ENCODE results near the gene WLS. TPM values are rescaled to one million over a fixed set of nuclear protein-coding genes. Genes with fewer than 3 reads are reported as not detected.

The WLS gene
- total and polyA plus RNA-seq, 2 experiments from 2014 or later = 0.87 to 1.2 TPM

GRCh38 chr1:68234094-68234493 is 1.8 kb upstream of the WLS start:
- no peak overlapping the region for H3K4me3 ChIP-seq
- peaks cover 87% of the 10 kb centered on the region for H3K27me3 Mint-ChIP-seq (ENCODE audit: insufficient read depth, low read depth, poor library complexity)
- H4K20me1 ChIP-seq (replicated peaks; ENCODE audit: insufficient read depth) = no peaks in the 10 kb centered on the region; the same call in 1 of the 2 replicates
- DNase-seq (ENCODE audit: low spot score) (no peak), ATAC-seq (no peak)
- no peaks in the 10 kb centered on the region for H3K79me2 ChIP-seq (replicated peaks; ENCODE audit: insufficient read depth)
- H3K9me2 ChIP-seq (ENCODE audit: insufficient read depth) = no peaks in the 10 kb centered on the region
- H3K4me1 Mint-ChIP-seq = peaks cover 27% of the 10 kb centered on the region
- H3K4me1 ChIP-seq (ENCODE audit: insufficient read depth) = peaks cover 17% of the 10 kb centered on the region
- no peak overlapping the region for H3K4me3 Mint-ChIP-seq
- no peaks in the 10 kb centered on the region for H3K36me3 ChIP-seq (ENCODE audit: insufficient read depth)
- H2AFZ ChIP-seq = no peak overlapping the region
- no peak overlapping the region for H3K27ac Mint-ChIP-seq
- H3K36me3 Mint-ChIP-seq (ENCODE audit: low read depth) = no peaks in the 10 kb centered on the region
- no peaks in the 10 kb centered on the region; the same call in 1 of the 2 replicates for H3F3A ChIP-seq (replicated peaks; ENCODE audit: low read depth)
- TF ChIP-seq REST (IDR thresholded peaks at IDR 0.05; ENCODE audit: unreplicated experiment) = no peak
- TF ChIP-seq JUNB (IDR thresholded peaks at IDR 0.05; ENCODE audit: unreplicated experiment) = no peak
- TF ChIP-seq ZNF462 (CRISPR knock-in tag; IDR thresholded peaks at IDR 0.05) = no peak
- TF ChIP-seq STAT1 (IDR thresholded peaks at IDR 0.05; ENCODE audit: unreplicated experiment) = no peak
- TF ChIP-seq NANOG (IDR thresholded peaks at IDR 0.05; ENCODE audit: borderline replicate concordance) = no peak
- TF ChIP-seq ZNF114 (CRISPR knock-in tag; IDR thresholded peaks at IDR 0.05) = no peak
- no peak for TF ChIP-seq POLR2AphosphoS5 (IDR thresholded peaks at IDR 0.05; ENCODE audit: low read depth)
- TF ChIP-seq EZH2 (IDR thresholded peaks at IDR 0.05; ENCODE audit: low read depth, unreplicated experiment) = no peak
- TF ChIP-seq ZNF331 (CRISPR knock-in tag; IDR thresholded peaks at IDR 0.05; ENCODE audit: low read depth) = no peak
- TF ChIP-seq CTCF (conservative IDR thresholded peaks at IDR 0.05; ENCODE audit: low read depth in 2 of 2) = no peak
- TF ChIP-seq EZH2phosphoT487 (IDR thresholded peaks at IDR 0.05; ENCODE audit: unreplicated experiment) = no peak
- TF ChIP-seq ETS1 (IDR thresholded peaks at IDR 0.05) = no peak
- no peak for TF ChIP-seq CREB1 (CRISPR knock-in tag; IDR thresholded peaks at IDR 0.05; ENCODE audit: low read depth)
- H3K4me2 ChIP-seq = no peak overlapping the region
- H3K27me3 ChIP-seq (ENCODE audit: insufficient read depth) = peaks cover 100% of the 10 kb centered on the region
- no peak overlapping the region for H3K27ac ChIP-seq (ENCODE audit: low read depth)
- H3K9me3 Mint-ChIP-seq = peaks cover 3% of the 10 kb centered on the region; the same call in 1 of the 3 replicates
